PC-9 (cell line): ENCODE results near the gene KLHL18. TPM values are rescaled to one million over a fixed set of nuclear protein-coding genes. Genes with fewer than 3 reads are reported as not detected.
A peak's percentile ranks its signal among the peaks of the same experiment; 100 is the strongest.

ENCODE experiments used
- BruUV-seq: library from RNA; stranded (reverse); fragments of 400-500 nt; replicated peaks from 2 replicates; lab custom pipeline; 2021; lab: Mats Ljungman, UMichigan
- CTCF ChIA-PET: fragments of 300-600 bp; sonication (Branson Sonifier 250); formaldehyde crosslinking; loops from one replicate; lab custom pipeline; 2022; ENCODE audit warnings: antibody characterized with exemption; lab: Charles Lee
- POLR2A ChIA-PET: fragments of 300-600 bp; sonication (Branson Sonifier 250); formaldehyde crosslinking; loops from one replicate; lab custom pipeline; 2022; ENCODE audit warnings: antibody characterized with exemption; ENCODE audit not compliant: unreplicated experiment; lab: Charles Lee
- DNase-seq, 2 experiments: peaks; one replicate each; pipeline versions ENCODE4 v3.0.0 to v3.0.0-alpha.2; 2015 to 2022; ENCODE audit warnings: mixed read lengths in 1 of 2
- H2AFZ ChIP-seq: fragments of 200-600 bp; sonication (generic); 2 replicates; pipeline ENCODE4 v1.8.1; 2017; ENCODE audit warnings: antibody characterized with exemption
- H3F3A ChIP-seq: fragments of 200-600 bp; sonication (generic); 2 replicates; pipeline ENCODE4 v1.8.1; 2017; ENCODE audit warnings: antibody characterized with exemption, mild to moderate bottlenecking, low read depth; ENCODE audit not compliant: insufficient read depth
- H3K27ac ChIP-seq: fragments of 200-600 bp; sonication (generic); 2 replicates; pipeline ENCODE4 v1.6.1; 2016; ENCODE audit warnings: mixed run types
- H3K27me3 ChIP-seq: fragments of 200-600 bp; sonication (generic); 2 replicates; pipeline ENCODE4 v1.6.1; 2016; ENCODE audit warnings: low read depth, mixed run types; ENCODE audit not compliant: insufficient read depth
- H3K36me3 ChIP-seq: fragments of 200-600 bp; sonication (generic); 2 replicates; pipeline ENCODE4 v1.6.1; 2016; ENCODE audit warnings: low read depth, mixed run types
- H3K4me1 ChIP-seq: fragments of 200-600 bp; sonication (generic); replicated peaks from 2 replicates; pipeline ENCODE4 v1.6.1; 2016; ENCODE audit warnings: mixed run types; ENCODE audit not compliant: insufficient read depth
- H3K4me2 ChIP-seq: fragments of 200-600 bp; sonication (generic); 2 replicates; pipeline ENCODE4 v1.6.1; 2017; ENCODE audit warnings: mixed run types
- H3K4me3 ChIP-seq: fragments of 200-600 bp; sonication (generic); 2 replicates; pipeline ENCODE4 v1.6.1; 2016; ENCODE audit warnings: mixed run types
- H3K79me2 ChIP-seq: fragments of 200-600 bp; sonication (generic); 2 replicates; pipeline ENCODE4 v1.6.1; 2017; ENCODE audit warnings: low read depth, mixed run types
- H3K9me2 ChIP-seq: fragments of 200-600 bp; sonication (generic); 2 replicates; pipeline ENCODE4 v1.8.1; 2017; ENCODE audit warnings: mild to moderate bottlenecking; ENCODE audit not compliant: insufficient read depth
- H3K9me3 ChIP-seq: fragments of 200-600 bp; sonication (generic); 2 replicates; pipeline ENCODE4 v1.8.1; 2016; ENCODE audit warnings: low read depth; ENCODE audit not compliant: insufficient read depth
- H4K20me1 ChIP-seq: fragments of 200-600 bp; sonication (generic); 2 replicates; pipeline ENCODE4 v1.8.1; 2017; ENCODE audit not compliant: insufficient read depth
- CTCF ChIP-seq: fragments of 200-600 bp; sonication (generic); conservative IDR thresholded peaks from 2 replicates; pipeline ENCODE4 v1.6.1; 2017; ENCODE audit warnings: mixed run types, antibody characterized with exemption, mild to moderate bottlenecking, moderate library complexity
- EZH2 ChIP-seq: fragments of 200-600 bp; sonication (generic); IDR thresholded peaks from 2 replicates; pipeline ENCODE4 v1.8.0; 2017; ENCODE audit warnings: antibody characterized with exemption, low read depth
- intact Hi-C: fragments of 100-400 bp; cut with micrococcal nuclease; formaldehyde crosslinking; loops from one replicate; pipeline ENCODE4 v1.10.0; 2022; ENCODE audit not compliant: unreplicated experiment
- total RNA-seq: library from RNA; stranded (reverse); gene quantifications from 2 replicates; pipeline ENCODE4 v1.2.3, GENCODE V29; 2021

The KLHL18 gene
- total RNA-seq, 1 experiment from 2014 or later: 16.0 TPM

- Histone ChIP-seq H3F3A (peaks cover 9% of the 10 kb centered on the region; the same call in 1 of the 2 replicates), H3K9me3 (no peaks in the 10 kb centered on the region), H3K9me2 (no peaks in the 10 kb centered on the region), H3K27ac (peak overlapping the region; percentile 53), H3K4me3 (no peak overlapping the region), H3K4me1 (peaks cover 16% of the 10 kb centered on the region), H3K79me2 (no peaks in the 10 kb centered on the region), H3K36me3 (no peaks in the 10 kb centered on the region), H3K4me2 (peak overlapping the region; percentile 60), H3K27me3 (no peaks in the 10 kb centered on the region), H2AFZ (no peak overlapping the region), H4K20me1 (no peaks in the 10 kb centered on the region)
- intact Hi-C loops: loop anchor here (1.0 to 10.0 kb wide), 7 partner anchors 41 to 618 kb away; partner anchors contain the start of genes KIF9, KLHL18, MYL3 and SMARCC1
- ChIA-PET POLR2A (interaction anchor here (0.5 to 0.9 kb wide), 5 partner anchors 41 to 628 kb away, joined by 3 to 15 read pairs (median 3); partner anchors contain the start of gene KLHL18), CTCF (interaction anchor here (0.5 to 1.9 kb wide), 7 partner anchors 20 to 835 kb away, joined by 3 to 10 read pairs (median 4); no protein-coding TSS in a partner anchor)
- no TSS peak for BruUV-seq
- no peak for TF ChIP-seq CTCF
- TF ChIP-seq EZH2: no peak
- DNase-seq: peak; percentile 64 to 86
Observed at GRCh38 chr3:47323431-47324277, 40.9 kb downstream of the KLHL18 start.

GRCh38 chr3:47324278-47324865, 41.6 kb downstream of the KLHL18 start:
- H2AFZ ChIP-seq: no peak overlapping the region
- no peaks in the 10 kb centered on the region for H3K36me3 ChIP-seq
- H3K4me3 ChIP-seq: no peak overlapping the region
- H3F3A ChIP-seq: peaks cover 9% of the 10 kb centered on the region; the same call in 1 of the 2 replicates
- H3K79me2 ChIP-seq: no peaks in the 10 kb centered on the region
- no peaks in the 10 kb centered on the region for H3K9me2 ChIP-seq
- BruUV-seq: no TSS peak
- H4K20me1 ChIP-seq: no peaks in the 10 kb centered on the region
- no peak for TF ChIP-seq EZH2
- TF ChIP-seq CTCF: peak; percentile 76
- no peak overlapping the region for H3K4me2 ChIP-seq
- POLR2A ChIA-PET: interaction anchor here (0.7 to 0.9 kb wide), 2 partner anchors 41 to 286 kb away, joined by 3 read pairs; partner anchors contain the start of gene KLHL18
- H3K9me3 ChIP-seq: no peaks in the 10 kb centered on the region
- H3K4me1 ChIP-seq: peaks cover 16% of the 10 kb centered on the region
- H3K27ac ChIP-seq: no peak overlapping the region
- H3K27me3 ChIP-seq: no peaks in the 10 kb centered on the region
- CTCF ChIA-PET: interaction anchor here (0.6 to 1.9 kb wide), 6 partner anchors 21 to 835 kb away, joined by 3 to 9 read pairs (median 4); no protein-coding TSS in a partner anchor
- DNase-seq: peak; percentile 61 to 72
- intact Hi-C loops: loop anchor here (1.0 to 10.0 kb wide), 6 partner anchors 42 to 619 kb away; partner anchors contain the start of genes KIF9, KLHL18, MYL3 and SMARCC1

- intact Hi-C loops: no loop called here
- Histone ChIP-seq H3K4me3 (no peak overlapping the region), H3K79me2 (no peaks in the 10 kb centered on the region), H3K9me2 (no peaks in the 10 kb centered on the region), H3K36me3 (no peaks in the 10 kb centered on the region), H4K20me1 (no peaks in the 10 kb centered on the region), H2AFZ (no peak overlapping the region), H3F3A (no peaks in the 10 kb centered on the region), H3K4me2 (no peak overlapping the region), H3K27ac (no peak overlapping the region), H3K27me3 (no peaks in the 10 kb centered on the region), H3K9me3 (no peaks in the 10 kb centered on the region), H3K4me1 (no peaks in the 10 kb centered on the region)
- CTCF ChIA-PET: no interaction called here
- TF ChIP-seq EZH2 (no peak), CTCF (no peak)
- DNase-seq: no peak
- no TSS peak for BruUV-seq
- POLR2A ChIA-PET: no interaction called here
Observed at GRCh38 chr3:47333907-47334306, 51.2 kb downstream of the KLHL18 start.
